Prostate gland (tissue), 2 donors: ENCODE measurements around the gene MARCHF2. TPM values are rescaled to one million over a fixed set of nuclear protein-coding genes. Genes with fewer than 3 reads are reported as not detected.
A peak's percentile ranks its signal among the peaks of the same experiment; 100 is the strongest.

Source experiments
- DNase-seq: peaks from one replicate; pipeline ENCODE4 v3.0.0-alpha.2; 2019; ENCODE audit warnings: low spot score
- H3K27ac ChIP-seq, 2 donors: fragments of 200-600 bp; sonication (generic); 2 replicates each; pipeline ENCODE4 v1.5.1; 2017 to 2019
- H3K27me3 ChIP-seq: fragments of 200-600 bp; sonication (generic); replicated peaks from 2 replicates; pipeline ENCODE4 v1.5.1; 2019; ENCODE audit not compliant: insufficient read depth
- H3K36me3 ChIP-seq, 2 donors: fragments of 200-600 bp; sonication (generic); 1 replicate in 1 of 2; 2 replicates in 1 of 2; pipeline versions ENCODE4 v1.5.1 to v1.8.1; 2017 to 2019
- H3K4me1 ChIP-seq: fragments of 200-600 bp; sonication (generic); replicated peaks from 2 replicates; pipeline ENCODE4 v1.5.1; 2019
- H3K4me3 ChIP-seq, 2 donors: fragments of 200-600 bp; sonication (generic); 2 replicates each; pipeline ENCODE4 v1.5.1; 2017 to 2019
- H3K9me3 ChIP-seq: fragments of 200-600 bp; sonication (generic); 2 replicates; pipeline ENCODE4 v1.5.1; 2017
- POLR2A ChIP-seq: fragments of 450-650 bp; IDR thresholded peaks from one replicate; pipeline ENCODE4 v1.6.1; 2016; ENCODE audit warnings: antibody characterized with exemption, mild to moderate bottlenecking
- POLR2AphosphoS5 ChIP-seq: sonication (generic); formaldehyde crosslinking; IDR thresholded peaks from one replicate; pipeline ENCODE4 v1.6.1; 2017; ENCODE audit warnings: antibody characterized with exemption
- WGBS: methylation state at CpG from one replicate; pipeline ENCODE4 v1.1.5; 2018; 5-methylcytosine and 5-hydroxymethylcytosine counted together
- intact Hi-C: fragments of 100-400 bp; cut with DNase I; formaldehyde crosslinking; loops from one replicate; pipeline ENCODE4 v1.14.2; 2022
- total RNA-seq, 2 donors: library from RNA; depleted of rRNA; stranded (reverse); fragments of >200 nt; gene quantifications; one replicate each; pipeline ENCODE4 v1.1.0, GENCODE V29; 2016
- TF ChIP-seq, protein P1 (sequence below), 4 experiments: fragments of 200-600 bp in 2 of 4; fragments of 450-650 bp in 2 of 4; sonication (generic) in 2 of 4; IDR thresholded peaks; 1 replicate in 3 of 4; 2 replicates in 1 of 4; pipeline ENCODE4 v1.5.1; 2016 to 2019; ENCODE audit warnings: antibody characterized with exemption in 4 of 4, mild to moderate bottlenecking in 2 of 4, moderate library complexity in 2 of 4

MARCHF2 gene
- total RNA-seq, 2 donors from 2014 or later = 119 to 163 TPM

DNA sequence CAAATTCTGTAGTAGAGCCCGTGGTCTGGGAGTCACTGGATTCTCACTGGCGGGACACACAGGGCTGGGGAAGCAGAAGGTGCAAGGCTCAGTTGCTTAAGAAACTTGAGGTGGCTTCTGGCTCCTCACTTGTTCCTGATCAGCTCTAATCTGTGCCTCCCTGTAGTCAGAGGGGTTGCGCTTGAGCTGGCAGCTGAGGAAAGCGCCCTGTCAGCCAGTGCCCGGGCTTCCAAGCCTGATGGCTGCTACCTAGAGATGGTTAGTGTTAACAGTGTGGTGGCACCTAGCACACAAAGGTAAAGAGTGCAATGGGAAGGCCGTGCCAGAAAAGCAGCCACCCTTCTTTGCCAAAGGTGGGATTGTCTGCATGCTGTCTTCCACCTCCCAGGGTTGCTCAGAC, 40.5 kb downstream of the MARCHF2 start:
- Histone ChIP-seq H3K27ac (no peak overlapping the region), H3K4me1 (peaks cover 44% of the 10 kb centered on the region), H3K27me3 (no peaks in the 10 kb centered on the region), H3K36me3 (no peaks in the 10 kb centered on the region), H3K4me3 (no peak overlapping the region), H3K9me3 (no peaks in the 10 kb centered on the region)
- no peak for TF ChIP-seq POLR2A
- WGBS = 64% methylated on average over 6 of the region's 6 CpGs
- no peak for DNase-seq
- intact Hi-C loops = no loop called here

DNA sequence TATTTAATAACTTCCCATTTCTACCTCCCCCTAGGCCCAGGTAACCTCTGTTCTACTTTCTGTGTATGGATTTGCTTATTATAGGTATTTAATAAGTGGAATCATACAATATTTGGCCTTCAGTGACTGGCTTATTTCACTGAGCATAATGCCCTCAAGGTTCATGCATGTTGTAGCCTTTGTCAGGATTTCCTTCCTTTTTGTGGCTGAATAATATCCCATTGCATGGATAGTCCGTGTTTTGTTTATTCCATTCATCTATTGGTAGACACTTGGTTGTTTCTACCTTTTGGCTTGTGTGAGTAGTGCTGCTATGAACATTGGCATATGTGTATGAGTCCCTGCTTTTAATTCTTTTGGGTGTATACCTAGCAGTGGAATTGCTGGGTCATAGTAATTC, 41.1 kb downstream of the MARCHF2 start:
- H3K36me3 ChIP-seq = no peaks in the 10 kb centered on the region
- DNase-seq = no peak
- H3K27ac ChIP-seq = no peak overlapping the region
- intact Hi-C loops = no loop called here
- H3K27me3 ChIP-seq = no peaks in the 10 kb centered on the region
- peaks cover 45% of the 10 kb centered on the region for H3K4me1 ChIP-seq
- no peaks in the 10 kb centered on the region for H3K9me3 ChIP-seq
- 56% methylated on average over 1 of the region's 1 CpG for WGBS
- H3K4me3 ChIP-seq = no peak overlapping the region
- TF ChIP-seq, protein P1, sequence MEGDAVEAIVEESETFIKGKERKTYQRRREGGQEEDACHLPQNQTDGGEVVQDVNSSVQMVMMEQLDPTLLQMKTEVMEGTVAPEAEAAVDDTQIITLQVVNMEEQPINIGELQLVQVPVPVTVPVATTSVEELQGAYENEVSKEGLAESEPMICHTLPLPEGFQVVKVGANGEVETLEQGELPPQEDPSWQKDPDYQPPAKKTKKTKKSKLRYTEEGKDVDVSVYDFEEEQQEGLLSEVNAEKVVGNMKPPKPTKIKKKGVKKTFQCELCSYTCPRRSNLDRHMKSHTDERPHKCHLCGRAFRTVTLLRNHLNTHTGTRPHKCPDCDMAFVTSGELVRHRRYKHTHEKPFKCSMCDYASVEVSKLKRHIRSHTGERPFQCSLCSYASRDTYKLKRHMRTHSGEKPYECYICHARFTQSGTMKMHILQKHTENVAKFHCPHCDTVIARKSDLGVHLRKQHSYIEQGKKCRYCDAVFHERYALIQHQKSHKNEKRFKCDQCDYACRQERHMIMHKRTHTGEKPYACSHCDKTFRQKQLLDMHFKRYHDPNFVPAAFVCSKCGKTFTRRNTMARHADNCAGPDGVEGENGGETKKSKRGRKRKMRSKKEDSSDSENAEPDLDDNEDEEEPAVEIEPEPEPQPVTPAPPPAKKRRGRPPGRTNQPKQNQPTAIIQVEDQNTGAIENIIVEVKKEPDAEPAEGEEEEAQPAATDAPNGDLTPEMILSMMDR (IDR thresholded peaks at IDR 0.05) = no peak
- no peak for TF ChIP-seq POLR2AphosphoS5

DNA sequence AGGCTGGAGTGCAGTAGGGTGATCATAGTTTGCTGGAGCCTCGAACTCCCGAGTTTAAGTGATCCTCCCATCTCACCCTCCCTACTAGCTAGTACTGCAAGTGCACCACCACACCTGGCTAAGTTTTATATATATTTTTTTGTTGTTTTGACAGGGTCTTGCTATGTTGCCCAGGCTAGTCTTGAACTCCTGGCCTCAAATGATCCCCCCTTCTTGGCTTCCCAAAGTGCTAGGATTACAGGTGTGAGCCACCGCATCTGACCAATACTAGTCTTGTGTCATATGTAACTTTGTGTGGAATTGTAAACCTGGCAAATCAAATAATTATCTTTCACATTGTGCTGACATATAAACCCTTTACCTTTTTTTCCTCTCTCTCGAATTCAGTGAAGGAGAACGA, 41.9 kb downstream of the MARCHF2 start:
- Histone ChIP-seq H3K36me3 (no peaks in the 10 kb centered on the region), H3K4me3 (no peak overlapping the region), H3K27ac (no peak overlapping the region), H3K4me1 (peaks cover 50% of the 10 kb centered on the region), H3K27me3 (no peaks in the 10 kb centered on the region), H3K9me3 (no peaks in the 10 kb centered on the region)
- 63% methylated on average over 5 of the region's 5 CpGs for WGBS
- intact Hi-C loops = no loop called here
- TF ChIP-seq, protein P1 (IDR thresholded peaks at IDR 0.05) = no peak
- TF ChIP-seq POLR2AphosphoS5 = no peak
- no peak for TF ChIP-seq POLR2A
- DNase-seq = no peak

DNA sequence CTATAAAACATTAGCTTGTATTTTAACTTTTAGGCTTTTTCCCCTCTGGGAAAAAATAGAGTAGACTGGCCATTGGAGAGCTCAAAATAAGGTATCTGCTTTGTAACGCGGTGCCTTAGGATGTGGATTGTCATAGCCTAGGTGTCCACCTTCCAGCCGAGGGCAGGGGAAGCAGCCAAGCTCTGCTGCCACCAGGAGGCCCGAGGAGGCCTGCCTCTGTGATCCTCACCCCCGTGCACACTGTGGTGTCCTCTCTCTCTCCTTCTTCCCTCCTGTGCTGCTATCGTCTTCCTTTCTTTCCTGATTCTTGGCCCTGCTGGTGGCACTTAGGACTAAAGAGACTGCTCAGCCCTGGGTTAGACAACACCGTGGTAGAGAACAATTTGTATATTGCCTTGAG, 43.0 kb downstream of the MARCHF2 start:
- TF ChIP-seq POLR2AphosphoS5 (no peak), POLR2A (no peak)
- TF ChIP-seq, protein P1 (IDR thresholded peaks at IDR 0.05) = peak in 1 of 4 experiments; percentile 9
- H3K4me3 ChIP-seq = no peak overlapping the region
- no peaks in the 10 kb centered on the region for H3K27me3 ChIP-seq
- 60% methylated on average over 7 of the region's 7 CpGs for WGBS
- H3K4me1 ChIP-seq = peaks cover 59% of the 10 kb centered on the region
- intact Hi-C loops = no loop called here
- no peaks in the 10 kb centered on the region for H3K9me3 ChIP-seq
- no peak overlapping the region for H3K27ac ChIP-seq
- H3K36me3 ChIP-seq = no peaks in the 10 kb centered on the region
- no peak for DNase-seq

DNA sequence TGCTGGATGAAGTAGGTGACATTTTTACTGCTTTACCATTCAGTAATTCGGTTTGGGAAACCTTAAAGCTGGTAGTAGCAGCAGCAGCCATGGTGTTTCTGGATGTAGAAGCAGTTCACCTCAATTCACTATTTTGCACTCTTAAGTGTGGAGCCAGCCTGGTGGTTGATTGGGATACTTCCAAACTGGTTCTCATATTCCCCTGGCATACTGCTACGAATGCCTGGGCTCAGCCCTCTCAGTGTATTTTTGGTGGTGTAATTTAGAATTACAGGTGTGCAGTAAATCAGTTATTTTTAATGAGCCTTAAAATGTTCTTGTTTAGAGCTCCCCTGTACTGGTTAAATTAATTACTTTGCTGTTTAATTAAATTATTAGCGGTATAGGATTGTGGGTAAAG, 44.1 kb downstream of the MARCHF2 start:
- WGBS = 36% methylated on average over 3 of the region's 3 CpGs
- Histone ChIP-seq H3K36me3 (no peaks in the 10 kb centered on the region), H3K9me3 (no peaks in the 10 kb centered on the region), H3K4me1 (peaks cover 54% of the 10 kb centered on the region), H3K27me3 (no peaks in the 10 kb centered on the region), H3K4me3 (no peak overlapping the region), H3K27ac (no peak overlapping the region)
- TF ChIP-seq POLR2AphosphoS5 (no peak), POLR2A (no peak)
- TF ChIP-seq, protein P1 (IDR thresholded peaks at IDR 0.05) = no peak
- DNase-seq = no peak
- intact Hi-C loops = no loop called here
